Measurements from ENCODE around the gene ZSWIM4.
"Not testable (repeated sequence)": the region's sequence is repeated elsewhere in the genome, so short reads cannot be mapped to it uniquely, and the experiment has no call there.

The ZSWIM4 gene

DNA sequence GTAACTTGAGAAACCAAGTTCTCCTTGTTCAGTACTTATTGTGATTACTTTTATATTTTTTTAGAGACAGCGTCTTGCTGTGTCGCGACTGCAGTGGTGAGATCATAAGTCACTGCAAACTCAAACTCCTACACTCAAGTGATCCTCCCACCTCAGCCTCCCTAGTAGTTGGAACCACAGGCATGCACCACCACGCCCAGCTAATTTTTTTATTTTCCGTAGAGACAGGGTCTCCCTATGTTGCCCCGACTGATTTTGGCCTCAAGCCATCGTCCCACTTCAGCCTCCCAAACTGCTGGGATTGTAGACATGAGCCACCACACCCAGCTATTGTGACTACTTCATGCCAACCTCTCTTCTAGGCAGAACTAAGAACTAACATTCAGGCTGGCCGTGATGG, 12.7 kb upstream of the ZSWIM4 start:
- no peak for DNase-seq
- Histone ChIP-seq H3K27ac (no peak overlapping the region), H3K4me3 (ENCODE audit: low read depth, low read length) (no peak overlapping the region)

DNA sequence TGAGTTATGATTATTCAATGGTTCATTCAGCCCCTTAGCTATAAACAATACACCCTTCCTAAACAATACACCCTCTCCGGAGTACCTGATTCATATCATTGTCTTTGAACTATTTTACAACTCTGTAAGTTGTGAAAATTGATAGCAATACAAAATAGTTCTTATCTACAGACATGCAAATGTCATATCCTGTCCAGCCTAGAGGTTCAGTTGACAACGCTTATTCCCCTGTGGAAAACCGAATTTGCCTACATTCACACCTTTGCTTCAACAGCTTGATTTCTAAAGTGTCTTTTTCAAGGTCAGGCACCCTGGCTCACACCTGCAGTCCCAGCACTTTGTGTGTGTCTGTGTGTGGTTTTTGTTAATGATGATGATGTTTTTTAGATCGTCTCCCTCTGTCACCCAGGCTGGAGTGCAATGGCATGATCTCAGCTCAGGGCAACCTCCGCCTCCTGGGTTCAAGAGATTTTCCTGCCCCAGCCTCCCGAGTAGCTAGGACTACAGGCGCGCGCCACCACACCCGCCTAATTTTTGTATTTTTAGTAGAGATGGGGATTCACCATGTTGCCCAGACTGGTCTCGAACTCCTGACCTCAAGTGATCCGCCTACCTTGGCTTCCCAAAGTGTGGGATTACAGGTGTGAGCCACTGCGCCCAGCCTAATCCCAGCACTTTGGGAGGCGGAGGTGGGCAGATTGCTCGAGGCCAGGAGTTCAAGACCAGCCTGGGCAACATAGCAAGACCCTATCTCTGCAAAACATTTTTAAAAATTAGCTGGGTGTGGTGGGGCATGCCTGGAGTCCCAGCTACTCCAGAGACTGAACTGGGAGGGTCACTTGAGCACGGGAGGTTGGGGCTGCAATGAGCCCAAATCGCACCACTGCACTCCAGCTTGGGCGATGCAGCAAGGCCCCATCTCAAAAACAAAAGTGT, 11.4 kb upstream of the ZSWIM4 start:
- no peaks in the 10 kb centered on the region for H3K27me3 ChIP-seq (ENCODE audit: insufficient read depth, low read depth, severe bottlenecking)
- no peak for DNase-seq
- TF ChIP-seq, protein P1, sequence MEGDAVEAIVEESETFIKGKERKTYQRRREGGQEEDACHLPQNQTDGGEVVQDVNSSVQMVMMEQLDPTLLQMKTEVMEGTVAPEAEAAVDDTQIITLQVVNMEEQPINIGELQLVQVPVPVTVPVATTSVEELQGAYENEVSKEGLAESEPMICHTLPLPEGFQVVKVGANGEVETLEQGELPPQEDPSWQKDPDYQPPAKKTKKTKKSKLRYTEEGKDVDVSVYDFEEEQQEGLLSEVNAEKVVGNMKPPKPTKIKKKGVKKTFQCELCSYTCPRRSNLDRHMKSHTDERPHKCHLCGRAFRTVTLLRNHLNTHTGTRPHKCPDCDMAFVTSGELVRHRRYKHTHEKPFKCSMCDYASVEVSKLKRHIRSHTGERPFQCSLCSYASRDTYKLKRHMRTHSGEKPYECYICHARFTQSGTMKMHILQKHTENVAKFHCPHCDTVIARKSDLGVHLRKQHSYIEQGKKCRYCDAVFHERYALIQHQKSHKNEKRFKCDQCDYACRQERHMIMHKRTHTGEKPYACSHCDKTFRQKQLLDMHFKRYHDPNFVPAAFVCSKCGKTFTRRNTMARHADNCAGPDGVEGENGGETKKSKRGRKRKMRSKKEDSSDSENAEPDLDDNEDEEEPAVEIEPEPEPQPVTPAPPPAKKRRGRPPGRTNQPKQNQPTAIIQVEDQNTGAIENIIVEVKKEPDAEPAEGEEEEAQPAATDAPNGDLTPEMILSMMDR (IDR thresholded peaks at IDR 0.05; ENCODE audit: low read depth, low read length): no peak
- no peaks in the 10 kb centered on the region for H3K9me3 ChIP-seq (ENCODE audit: severe bottlenecking)
- no peak overlapping the region for H3K4me3 ChIP-seq (ENCODE audit: low read depth, low read length)
- H3K36me3 ChIP-seq: peaks cover 10% of the 10 kb centered on the region
- no peak overlapping the region for H3K27ac ChIP-seq

More for the DNA sequence above, 12.7 kb upstream of the ZSWIM4 start:
- Histone ChIP-seq H3K36me3 (peaks cover 20% of the 10 kb centered on the region), H3K9me3 (ENCODE audit: severe bottlenecking) (no peaks in the 10 kb centered on the region), H3K27me3 (ENCODE audit: insufficient read depth, low read depth, severe bottlenecking) (no peaks in the 10 kb centered on the region)
- TF ChIP-seq, protein P1 (IDR thresholded peaks at IDR 0.05; ENCODE audit: low read depth, low read length): no peak

DNA sequence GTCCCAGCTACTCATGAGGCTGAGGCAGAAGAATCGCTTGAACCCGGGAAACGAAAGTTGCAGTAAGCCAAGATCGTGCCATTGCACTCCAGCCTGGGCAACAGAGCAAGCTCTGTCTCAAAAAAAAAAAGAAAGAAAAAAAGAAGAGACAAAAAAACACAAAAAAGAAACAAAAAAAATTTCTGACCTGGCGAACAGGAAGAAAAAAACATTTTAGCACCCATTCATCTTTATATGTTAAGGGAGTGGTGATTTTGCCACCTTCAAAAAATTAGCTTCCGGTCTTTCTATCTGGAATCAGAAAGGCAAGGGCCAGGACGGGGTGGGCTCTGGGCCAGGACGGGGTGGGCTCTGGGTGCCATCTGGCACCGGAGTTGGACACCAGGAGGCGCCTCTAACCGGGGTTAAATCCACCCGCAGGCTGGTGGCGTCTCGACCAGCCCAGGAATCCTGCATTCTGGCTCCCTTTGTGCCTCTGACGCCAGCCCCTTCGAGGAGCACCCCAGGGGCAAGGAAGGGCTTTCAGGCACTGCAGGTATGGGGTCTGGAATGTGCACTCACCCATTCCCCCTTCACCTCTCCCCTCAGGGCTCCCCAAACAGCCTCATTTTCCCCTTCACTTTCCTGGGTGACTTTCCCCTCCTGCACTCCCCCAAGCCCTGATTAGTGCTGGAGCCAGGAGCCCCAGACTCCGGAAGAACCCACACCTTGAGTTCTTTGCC, 10.4 kb upstream of the ZSWIM4 start:
- Histone ChIP-seq H3K27ac (peak overlapping the region; percentile 48; the same call in 1 of the 2 replicates), H3K9me3 (ENCODE audit: severe bottlenecking) (no peaks in the 10 kb centered on the region), H3K27me3 (ENCODE audit: insufficient read depth, low read depth, severe bottlenecking) (no peaks in the 10 kb centered on the region), H3K4me3 (ENCODE audit: low read depth, low read length) (no peak overlapping the region), H3K36me3 (no peaks in the 10 kb centered on the region; the same call in 1 of the 2 replicates)
- TF ChIP-seq, protein P1 (IDR thresholded peaks at IDR 0.05; ENCODE audit: low read depth, low read length): peak; percentile 77
- DNase-seq: peak; percentile 81

DNA sequence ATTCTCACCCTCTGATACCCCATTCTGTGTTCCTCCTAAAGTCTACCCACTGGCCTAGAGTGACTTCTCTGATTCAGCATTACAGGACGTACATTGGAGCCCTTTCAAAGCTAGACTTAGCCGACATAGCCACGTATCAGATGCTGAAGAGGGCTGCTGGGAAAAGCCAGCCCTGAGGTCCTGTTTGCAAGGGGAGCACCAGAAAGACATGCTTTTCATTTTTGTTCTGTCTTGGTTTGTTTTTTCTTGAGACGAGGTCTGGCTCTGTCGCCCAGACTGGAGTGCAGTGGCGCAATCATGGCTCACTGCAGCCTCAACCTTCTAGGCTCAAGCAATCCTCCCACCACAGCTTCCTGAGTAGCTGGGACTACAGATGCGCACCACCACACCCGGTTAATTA, 6.3 kb upstream of the ZSWIM4 start:
- DNase-seq: no peak
- Histone ChIP-seq H3K9me3 (ENCODE audit: severe bottlenecking) (no peaks in the 10 kb centered on the region), H3K4me3 (ENCODE audit: low read depth, low read length) (no peak overlapping the region), H3K36me3 (no peaks in the 10 kb centered on the region), H3K27ac (no peak overlapping the region), H3K27me3 (ENCODE audit: insufficient read depth, low read depth, severe bottlenecking) (no peaks in the 10 kb centered on the region)
- TF ChIP-seq, protein P1 (IDR thresholded peaks at IDR 0.05; ENCODE audit: low read depth, low read length): no peak

DNA sequence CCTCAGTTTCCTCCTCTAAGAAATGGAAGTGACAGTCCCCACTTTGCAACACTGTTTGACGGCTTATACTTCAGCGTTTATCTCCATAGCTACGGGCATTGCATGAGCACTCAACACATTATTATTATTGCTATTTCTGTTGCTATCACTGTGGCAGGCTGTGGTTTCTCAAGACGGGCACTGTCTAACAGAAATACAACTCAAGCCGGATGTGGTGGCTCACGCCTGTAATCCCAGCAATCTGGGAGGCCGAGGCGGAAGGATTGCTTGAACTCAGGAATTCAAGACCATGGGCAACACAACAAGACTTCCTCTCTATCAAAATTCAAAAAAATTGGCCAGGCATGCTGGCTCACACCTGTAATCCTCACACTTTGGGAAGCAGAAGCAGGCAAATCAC, 4.9 kb upstream of the ZSWIM4 start:
- Histone ChIP-seq H3K4me3 (ENCODE audit: low read depth, low read length) (no peak overlapping the region), H3K9me3 (ENCODE audit: severe bottlenecking) (no peaks in the 10 kb centered on the region), H3K36me3 (no peaks in the 10 kb centered on the region), H3K27me3 (ENCODE audit: insufficient read depth, low read depth, severe bottlenecking) (no peaks in the 10 kb centered on the region), H3K27ac (no peak overlapping the region)
- TF ChIP-seq, protein P1 (IDR thresholded peaks at IDR 0.05; ENCODE audit: low read depth, low read length): no peak
- DNase-seq: no peak

DNA sequence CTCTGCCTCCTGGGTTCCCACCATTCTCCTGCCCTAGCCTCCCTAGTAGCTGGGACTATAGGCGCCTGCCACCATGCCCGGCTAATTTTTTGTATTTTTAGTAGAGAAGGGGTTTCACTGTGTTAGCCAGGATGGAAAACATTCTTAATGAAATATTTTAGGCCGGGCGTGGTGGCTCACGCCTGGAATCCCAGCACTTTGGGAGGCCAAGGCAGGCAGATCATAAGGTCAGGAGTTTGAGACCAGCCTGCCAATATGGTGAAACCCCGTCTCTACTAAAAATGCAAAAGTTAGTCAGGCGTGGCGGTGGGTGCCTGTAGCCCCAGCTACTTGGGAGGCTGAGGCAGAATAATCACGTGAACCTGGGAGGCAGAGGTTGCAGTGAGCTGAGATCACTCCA, 1.9 kb upstream of the ZSWIM4 start:
- H3K9me3 ChIP-seq (ENCODE audit: severe bottlenecking); H3K36me3 ChIP-seq; H3K27me3 ChIP-seq (ENCODE audit: insufficient read depth, low read depth, severe bottlenecking); DNase-seq; H3K4me3 ChIP-seq (ENCODE audit: low read depth, low read length); H3K27ac ChIP-seq: not testable (repeated sequence)
